Kidney (tissue), 14 donors: ENCODE measurements around the gene WFDC6. TPM values are rescaled to one million over a fixed set of nuclear protein-coding genes. Genes with fewer than 3 reads are reported as not detected.
"Not testable (repeated sequence)": the region's sequence is repeated elsewhere in the genome, so short reads cannot be mapped to it uniquely, and the experiment has no call there.

Experiments used
- DNase-seq, 5 donors: peaks; one replicate each; pipeline ENCODE4 v3.0.0-alpha.2; 2013 to 2020
- FAIRE-seq: peaks from 2 replicates; lab custom pipeline; 2012; peaks lifted over from hg19 to GRCh38; lab: Jason Lieb, UNC
- H3K27ac ChIP-seq, 2 donors: one replicate each; pipeline ENCODE4 v1.7.0; 2013; ENCODE audit warnings: low read depth in 2 of 2, low read length in 2 of 2, inconsistent platforms in 1 of 2
- H3K27me3 ChIP-seq: one replicate; pipeline ENCODE4 v1.7.1; 2013; ENCODE audit warnings: low read length, inconsistent platforms; ENCODE audit not compliant: control insufficient read depth, insufficient read depth
- H3K36me3 ChIP-seq, 3 donors: one replicate each; pipeline versions ENCODE4 v1.7.0 to v1.7.1; 2013; ENCODE audit warnings: low read length in 3 of 3, control low read depth in 1 of 3, inconsistent platforms in 1 of 3; ENCODE audit not compliant: insufficient read depth in 3 of 3, control insufficient read depth in 2 of 3
- H3K4me1 ChIP-seq, 3 donors: one replicate each; pipeline versions ENCODE4 v1.7.0 to v1.7.1; 2013; ENCODE audit warnings: low read length in 3 of 3, inconsistent platforms in 1 of 3, low read depth in 1 of 3; ENCODE audit not compliant: control insufficient read depth in 2 of 3, insufficient read depth in 2 of 3
- H3K4me3 ChIP-seq, 3 donors: one replicate each; pipeline versions ENCODE4 v1.7.0 to v1.8.1; 2013; ENCODE audit warnings: low read length in 3 of 3, control low read depth in 1 of 3, inconsistent platforms in 1 of 3
- H3K9ac ChIP-seq, 3 donors: one replicate each; pipeline versions ENCODE4 v1.7.0 to v1.7.1; 2013; ENCODE audit warnings: low read length in 3 of 3, control low read depth in 1 of 3, inconsistent platforms in 1 of 3
- H3K9me3 ChIP-seq, 3 donors: one replicate each; pipeline versions ENCODE4 v1.7.0 to v1.7.1; 2013; ENCODE audit warnings: low read length in 3 of 3, control low read depth in 1 of 3, inconsistent platforms in 1 of 3; ENCODE audit not compliant: control insufficient read depth in 2 of 3, insufficient read depth in 1 of 3
- intact Hi-C: fragments of 100-400 bp; cut with DNase I; formaldehyde crosslinking; loops from one replicate; pipeline ENCODE4 v1.11.1; 2022
- polyA plus RNA-seq: library from polyadenylated mRNA; stranded (reverse); fragments of 350-450 nt; fragmentation: Illumina TruSeq; extraction: RNeasy Lipid Tissue Mini Kit (QIAGEN cat#74804); gene quantifications from one replicate; pipeline ENCODE4 v1.2.3, GENCODE V29; 2014; ENCODE audit warnings: low read depth, low replicate concordance; ENCODE audit not compliant: insufficient read depth
- total RNA-seq: library from RNA; stranded (reverse); fragmentation: NEBNext Ultra II Directional; extraction: Animal tissue kit (Norgen Biotek cat#: 25700); gene quantifications from one replicate; pipeline ENCODE4 v1.2.1, GENCODE V29; 2021
- TF ChIP-seq, protein P1 (sequence below): IDR thresholded peaks from 3 replicates; pipeline ENCODE4 v1.5.1; 2012; ENCODE audit warnings: mild to moderate bottlenecking, moderate library complexity, borderline replicate concordance; ENCODE audit not compliant: insufficient read depth; ENCODE audit errors: extremely low read depth
- donor health status: control.
- donor health status: control.
- donor health status: control.
- donor health status: control.
- donor health status: control.
- donor health status: DM: yes; HTN: yes; CAD: no.
- donor health status: Normal renal cell carcinoma (clear cell type).

Gene WFDC6
- total and polyA plus RNA-seq, 2 donors from 2014 or later, result not detected

DNA sequence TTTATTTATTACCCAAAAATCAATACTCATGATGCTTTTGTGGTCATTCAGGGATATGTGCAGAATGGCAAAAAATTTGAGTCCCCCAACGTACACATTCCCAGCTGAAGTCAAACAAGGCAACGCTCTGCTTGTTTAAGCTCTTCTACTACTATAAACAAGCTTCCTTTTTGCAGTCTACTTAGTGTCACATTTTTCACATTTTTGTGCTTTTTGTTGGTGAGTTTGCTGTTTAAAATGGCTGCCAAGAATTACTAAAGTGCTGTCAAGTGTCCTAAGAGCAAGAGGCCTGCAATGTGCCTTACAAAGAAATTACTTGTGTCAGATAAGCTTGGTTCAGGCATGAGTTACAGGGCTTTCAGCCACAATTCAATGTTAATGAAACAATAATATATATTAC is 37.7 kb upstream of the WFDC6 start:
- no peak overlapping the region for H3K9ac ChIP-seq
- H3K36me3 ChIP-seq, result no peaks in the 10 kb centered on the region
- FAIRE-seq (no peak), DNase-seq (peak in 2 of 5 donors; percentile 43 to 71)
- no peaks in the 10 kb centered on the region for H3K9me3 ChIP-seq
- no peak overlapping the region for H3K27ac ChIP-seq
- no peaks in the 10 kb centered on the region for H3K4me1 ChIP-seq
- H3K4me3 ChIP-seq, result no peak overlapping the region
- TF ChIP-seq, protein P1, sequence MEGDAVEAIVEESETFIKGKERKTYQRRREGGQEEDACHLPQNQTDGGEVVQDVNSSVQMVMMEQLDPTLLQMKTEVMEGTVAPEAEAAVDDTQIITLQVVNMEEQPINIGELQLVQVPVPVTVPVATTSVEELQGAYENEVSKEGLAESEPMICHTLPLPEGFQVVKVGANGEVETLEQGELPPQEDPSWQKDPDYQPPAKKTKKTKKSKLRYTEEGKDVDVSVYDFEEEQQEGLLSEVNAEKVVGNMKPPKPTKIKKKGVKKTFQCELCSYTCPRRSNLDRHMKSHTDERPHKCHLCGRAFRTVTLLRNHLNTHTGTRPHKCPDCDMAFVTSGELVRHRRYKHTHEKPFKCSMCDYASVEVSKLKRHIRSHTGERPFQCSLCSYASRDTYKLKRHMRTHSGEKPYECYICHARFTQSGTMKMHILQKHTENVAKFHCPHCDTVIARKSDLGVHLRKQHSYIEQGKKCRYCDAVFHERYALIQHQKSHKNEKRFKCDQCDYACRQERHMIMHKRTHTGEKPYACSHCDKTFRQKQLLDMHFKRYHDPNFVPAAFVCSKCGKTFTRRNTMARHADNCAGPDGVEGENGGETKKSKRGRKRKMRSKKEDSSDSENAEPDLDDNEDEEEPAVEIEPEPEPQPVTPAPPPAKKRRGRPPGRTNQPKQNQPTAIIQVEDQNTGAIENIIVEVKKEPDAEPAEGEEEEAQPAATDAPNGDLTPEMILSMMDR, result no peak
- no peaks in the 10 kb centered on the region for H3K27me3 ChIP-seq
- intact Hi-C loops, result no loop called here

- Histone ChIP-seq H3K9ac (no peak overlapping the region), H3K27me3 (no peaks in the 10 kb centered on the region), H3K27ac (no peak overlapping the region), H3K36me3 (no peaks in the 10 kb centered on the region), H3K4me3 (no peak overlapping the region), H3K4me1 (no peaks in the 10 kb centered on the region), H3K9me3 (no peaks in the 10 kb centered on the region)
- intact Hi-C loops, result no loop called here
- FAIRE-seq (no peak), DNase-seq (no peak)
- TF ChIP-seq, protein P1, result no peak
Measured at GRCh38 chr20:45575931-45576330, 36.6 kb upstream of the WFDC6 start.

DNA sequence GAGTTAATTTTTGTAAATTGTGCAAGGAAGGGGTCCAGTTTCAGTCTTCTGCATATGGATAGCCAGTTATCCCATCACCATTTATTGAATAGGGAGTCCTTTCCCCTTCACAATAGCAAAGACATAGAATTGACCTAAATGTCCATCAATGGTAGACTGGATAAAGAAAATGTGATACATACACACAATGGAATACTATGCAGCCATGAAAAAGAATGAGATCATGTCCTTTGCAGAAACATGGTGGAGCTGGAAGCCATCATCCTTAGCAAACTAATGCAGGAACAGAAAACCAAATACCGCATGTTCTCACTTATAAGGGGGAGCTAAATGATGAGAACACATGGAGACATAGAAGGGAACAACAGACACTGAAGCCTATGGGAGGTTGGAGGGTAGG is 30.4 kb upstream of the WFDC6 start:
- H3K9ac ChIP-seq, H3K4me1 ChIP-seq, H3K27ac ChIP-seq, H3K9me3 ChIP-seq, H3K4me3 ChIP-seq, FAIRE-seq, intact Hi-C loops, H3K27me3 ChIP-seq, H3K36me3 ChIP-seq, DNase-seq: not testable (repeated sequence)

- Histone ChIP-seq H3K9me3 (no peaks in the 10 kb centered on the region), H3K27ac (no peak overlapping the region), H3K4me1 (no peaks in the 10 kb centered on the region), H3K9ac (no peak overlapping the region), H3K4me3 (no peak overlapping the region), H3K36me3 (no peaks in the 10 kb centered on the region), H3K27me3 (no peaks in the 10 kb centered on the region)
- intact Hi-C loops, result no loop called here
- DNase-seq (no peak), FAIRE-seq (no peak)
- TF ChIP-seq, protein P1, result no peak
Measured at GRCh38 chr20:45564760-45565276, 25.5 kb upstream of the WFDC6 start.
